Fibroblast of lung (primary cell): ENCODE results near the gene CLPSL2. TPM values are rescaled to one million over a fixed set of nuclear protein-coding genes. Genes with fewer than 3 reads are reported as not detected.

Experiments
- DNase-seq, 2 donors: peaks; one replicate each; pipeline versions ENCODE4 v3.0.0 to v3.0.0-alpha.2; 2010; ENCODE audit warnings: low read depth in 2 of 2
- H2AFZ ChIP-seq: 2 replicates; pipeline ENCODE4 v1.5.1; 2012; ENCODE audit warnings: low read length, control low read depth, inconsistent platforms
- H3K27ac ChIP-seq: 2 replicates; pipeline ENCODE4 v1.5.1; 2011; ENCODE audit warnings: low read length, control low read depth; ENCODE audit not compliant: insufficient read depth
- H3K27me3 ChIP-seq: 2 replicates; pipeline ENCODE4 v1.5.1; 2011; ENCODE audit warnings: mild to moderate bottlenecking, low read length; ENCODE audit not compliant: control insufficient read depth, insufficient read depth
- H3K36me3 ChIP-seq: 2 replicates; pipeline ENCODE4 v1.5.1; 2011; ENCODE audit warnings: low read length; ENCODE audit not compliant: control insufficient read depth, insufficient read depth
- H3K4me1 ChIP-seq: 2 replicates; pipeline ENCODE4 v1.5.1; 2011; ENCODE audit warnings: low read length; ENCODE audit not compliant: control insufficient read depth, insufficient read depth; ENCODE audit errors: extremely low read depth
- H3K4me2 ChIP-seq: 2 replicates; pipeline ENCODE4 v1.5.1; 2011; ENCODE audit warnings: low read length, control low read depth; ENCODE audit not compliant: insufficient read depth; ENCODE audit errors: extremely low read depth
- H3K4me3 ChIP-seq, 4 experiments: fragments of 200-600 bp in 1 of 4; sonication (generic) in 1 of 4; replicated peaks in 1 of 4; 2 replicates each; pipeline ENCODE4 v1.5.1; 2011 to 2016; ENCODE audit warnings: low read length in 4 of 4, low read depth in 3 of 4, mild to moderate bottlenecking in 3 of 4, control low read depth in 2 of 4, inconsistent platforms in 1 of 4, mixed read lengths in 1 of 4; ENCODE audit not compliant: insufficient read depth in 1 of 4; ENCODE audit errors: control extremely low read depth in 1 of 4
- H3K79me2 ChIP-seq: 2 replicates; pipeline ENCODE4 v1.5.1; 2012; ENCODE audit warnings: mild to moderate bottlenecking, low read length, inconsistent platforms; ENCODE audit not compliant: control insufficient read depth, insufficient read depth
- H3K9ac ChIP-seq: 2 replicates; pipeline ENCODE4 v1.5.1; 2011; ENCODE audit warnings: mild to moderate bottlenecking, low read length, control low read depth; ENCODE audit not compliant: insufficient read depth
- H3K9me3 ChIP-seq: 2 replicates; pipeline ENCODE4 v1.5.1; 2012; ENCODE audit warnings: low read depth, low read length; ENCODE audit not compliant: control insufficient read depth, insufficient read depth
- H4K20me1 ChIP-seq: 2 replicates; pipeline ENCODE4 v1.5.1; 2011; ENCODE audit warnings: low read length; ENCODE audit not compliant: control insufficient read depth, insufficient read depth; ENCODE audit errors: extremely low read depth
- EZH2 ChIP-seq: IDR thresholded peaks from 2 replicates; pipeline ENCODE4 v1.5.1; 2012; ENCODE audit warnings: low read length, control low read depth, mild to moderate bottlenecking; ENCODE audit errors: missing control alignments
- polyA plus RNA-seq, 2 donors: library from polyadenylated mRNA; depleted of rRNA in 1 of 2; stranded (reverse) in 1 of 2; unstranded in 1 of 2; fragments of >200 nt; gene quantifications; 2 replicates each; pipeline ENCODE4 v1.2.1, GENCODE V29; 2011 to 2012; ENCODE audit warnings: missing spikeins in 1 of 2
- total RNA-seq: library from RNA; depleted of rRNA; stranded (reverse); fragments of >200 nt; gene quantifications from 2 replicates; pipeline ENCODE4 v1.2.1, GENCODE V29; 2014
- TF ChIP-seq, protein P1 (sequence below), 2 donors: IDR thresholded peaks in 1 of 2; conservative IDR thresholded peaks in 1 of 2; 1 replicate in 1 of 2; 2 replicates in 1 of 2; pipeline ENCODE4 v1.5.1; 2011 to 2012; ENCODE audit warnings: low read length in 2 of 2, control low read depth in 1 of 2, inconsistent platforms in 1 of 2, low read depth in 1 of 2, mild to moderate bottlenecking in 1 of 2

Gene CLPSL2
- total and polyA plus RNA-seq, 2 donors (not counting 1 experiment from before 2014, with no cell fraction given): not detected

DNA sequence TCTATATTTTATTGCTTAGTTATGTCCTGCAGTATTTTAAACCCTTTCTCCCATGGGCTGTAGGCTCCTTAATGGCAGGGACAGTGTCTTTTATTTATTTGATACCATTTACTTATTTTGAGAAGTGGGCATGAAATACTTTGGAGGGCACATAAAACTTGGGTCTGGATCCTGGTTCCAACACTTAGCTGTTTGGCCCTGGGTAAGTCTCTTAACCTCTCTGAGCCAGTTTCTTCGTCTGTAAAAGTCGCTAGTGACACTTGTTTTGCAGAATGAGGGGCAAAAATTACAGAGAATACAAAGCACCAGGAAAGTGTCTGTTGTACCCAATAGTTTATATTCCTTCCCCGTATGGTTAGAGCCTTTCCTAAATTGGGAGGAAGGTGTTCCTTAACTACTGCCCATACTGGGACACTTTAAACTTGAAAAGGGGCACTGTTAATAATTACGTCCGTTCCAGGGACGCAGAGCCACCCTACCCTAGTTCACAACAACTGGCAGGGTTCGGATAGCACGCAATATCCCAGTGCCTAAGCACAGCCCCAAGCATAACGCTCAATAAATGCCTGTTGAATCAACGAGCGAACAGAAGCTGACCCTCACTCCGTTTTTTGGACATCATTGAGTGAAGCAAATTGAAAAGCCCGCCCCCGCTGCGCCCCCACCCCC lies 45.5 kb upstream of the CLPSL2 start:
- Histone ChIP-seq H4K20me1 (no peaks in the 10 kb centered on the region), H3K79me2 (no peaks in the 10 kb centered on the region), H3K9ac (no peak overlapping the region), H2AFZ (peak overlapping the region; percentile 51), H3K9me3 (no peaks in the 10 kb centered on the region), H3K36me3 (no peaks in the 10 kb centered on the region), H3K4me2 (peak overlapping the region; percentile 56), H3K27ac (peak overlapping the region; percentile 34), H3K4me1 (peaks cover 31% of the 10 kb centered on the region), H3K27me3 (no peaks in the 10 kb centered on the region), H3K4me3 (peak overlapping the region in 2 of 4 experiments; percentile 23 to 78)
- TF ChIP-seq, protein P1, sequence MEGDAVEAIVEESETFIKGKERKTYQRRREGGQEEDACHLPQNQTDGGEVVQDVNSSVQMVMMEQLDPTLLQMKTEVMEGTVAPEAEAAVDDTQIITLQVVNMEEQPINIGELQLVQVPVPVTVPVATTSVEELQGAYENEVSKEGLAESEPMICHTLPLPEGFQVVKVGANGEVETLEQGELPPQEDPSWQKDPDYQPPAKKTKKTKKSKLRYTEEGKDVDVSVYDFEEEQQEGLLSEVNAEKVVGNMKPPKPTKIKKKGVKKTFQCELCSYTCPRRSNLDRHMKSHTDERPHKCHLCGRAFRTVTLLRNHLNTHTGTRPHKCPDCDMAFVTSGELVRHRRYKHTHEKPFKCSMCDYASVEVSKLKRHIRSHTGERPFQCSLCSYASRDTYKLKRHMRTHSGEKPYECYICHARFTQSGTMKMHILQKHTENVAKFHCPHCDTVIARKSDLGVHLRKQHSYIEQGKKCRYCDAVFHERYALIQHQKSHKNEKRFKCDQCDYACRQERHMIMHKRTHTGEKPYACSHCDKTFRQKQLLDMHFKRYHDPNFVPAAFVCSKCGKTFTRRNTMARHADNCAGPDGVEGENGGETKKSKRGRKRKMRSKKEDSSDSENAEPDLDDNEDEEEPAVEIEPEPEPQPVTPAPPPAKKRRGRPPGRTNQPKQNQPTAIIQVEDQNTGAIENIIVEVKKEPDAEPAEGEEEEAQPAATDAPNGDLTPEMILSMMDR (conservative IDR thresholded peaks at IDR 0.05 in 1 of 2, IDR thresholded peaks at IDR 0.05 in 1 of 2; ENCODE audit: low read depth in 1 of 2, low read length in 2 of 2): no peak
- DNase-seq: no peak

DNA sequence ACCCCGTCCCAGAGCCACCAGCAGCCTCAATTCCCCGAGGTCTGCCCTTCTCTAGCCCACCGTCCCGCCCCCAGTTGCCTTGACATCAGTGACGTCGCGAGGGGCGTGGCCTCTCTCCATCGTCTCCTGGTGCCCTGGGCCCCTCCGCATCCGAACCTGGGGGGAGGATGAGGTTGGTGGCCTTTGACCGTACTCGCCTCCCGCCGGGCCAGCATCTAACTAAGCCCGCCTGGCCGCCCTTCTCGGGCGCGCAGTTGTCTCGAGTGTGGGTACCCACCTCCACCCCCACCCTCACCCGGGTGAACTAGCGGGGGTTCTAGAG lies 45.0 kb upstream of the CLPSL2 start:
- H2AFZ ChIP-seq: peak overlapping the region; percentile 62
- peak overlapping the region; percentile 83 for H3K9ac ChIP-seq
- peaks cover 26% of the 10 kb centered on the region for H3K4me1 ChIP-seq
- H4K20me1 ChIP-seq: no peaks in the 10 kb centered on the region
- no peaks in the 10 kb centered on the region for H3K27me3 ChIP-seq
- peak overlapping the region; percentile 34 to 78 (median 70) for H3K4me3 ChIP-seq
- peak overlapping the region; percentile 66 for H3K4me2 ChIP-seq
- H3K27ac ChIP-seq: peak overlapping the region; percentile 87
- no peaks in the 10 kb centered on the region for H3K9me3 ChIP-seq
- TF ChIP-seq, protein P1 (conservative IDR thresholded peaks at IDR 0.05 in 1 of 2, IDR thresholded peaks at IDR 0.05 in 1 of 2; ENCODE audit: low read depth in 1 of 2, low read length in 2 of 2): no peak
- no peak for TF ChIP-seq EZH2
- no peaks in the 10 kb centered on the region for H3K36me3 ChIP-seq
- DNase-seq: peak; percentile 75 to 88
- H3K79me2 ChIP-seq: no peaks in the 10 kb centered on the region

GRCh38 chr6:35731736-35732532 lies 44.5 kb upstream of the CLPSL2 start:
- H3K9me3 ChIP-seq: no peaks in the 10 kb centered on the region
- peak; percentile 87 to 97 for DNase-seq
- TF ChIP-seq, protein P1 (conservative IDR thresholded peaks at IDR 0.05 in 1 of 2, IDR thresholded peaks at IDR 0.05 in 1 of 2; ENCODE audit: low read depth in 1 of 2, low read length in 2 of 2): no peak
- no peak for TF ChIP-seq EZH2
- H3K9ac ChIP-seq: peak overlapping the region; percentile 83
- no peaks in the 10 kb centered on the region for H3K36me3 ChIP-seq
- H3K4me3 ChIP-seq: peak overlapping the region; percentile 34 to 78 (median 70)
- H3K27ac ChIP-seq: peak overlapping the region; percentile 87
- H3K4me1 ChIP-seq: peaks cover 21% of the 10 kb centered on the region
- H2AFZ ChIP-seq: peak overlapping the region; percentile 73
- H3K4me2 ChIP-seq: peak overlapping the region; percentile 71
- no peaks in the 10 kb centered on the region for H3K79me2 ChIP-seq
- no peaks in the 10 kb centered on the region for H4K20me1 ChIP-seq
- H3K27me3 ChIP-seq: no peaks in the 10 kb centered on the region
